GM23248 (cell line): ENCODE measurements around the gene BCAR3. TPM values are rescaled to one million over a fixed set of nuclear protein-coding genes. Genes with fewer than 3 reads are reported as not detected.
A peak's percentile ranks its signal among the peaks of the same experiment; 100 is the strongest.

ENCODE experiments used
- DNase-seq: peaks from one replicate; pipeline ENCODE4 v3.0.0-alpha.2; 2015
- H2AFZ ChIP-seq: fragments of 200-600 bp; sonication (generic); 2 replicates; pipeline ENCODE4 v1.6.1; 2016; ENCODE audit warnings: antibody characterized with exemption
- H3F3A ChIP-seq: fragments of 200-600 bp; sonication (generic); 2 replicates; pipeline ENCODE4 v1.6.1; 2016; ENCODE audit warnings: mild to moderate bottlenecking, antibody characterized with exemption, mixed run types; ENCODE audit not compliant: insufficient read depth
- H3K27ac ChIP-seq: fragments of 200-600 bp; sonication (generic); 2 replicates; pipeline ENCODE4 v1.5.1; 2016; ENCODE audit warnings: mild to moderate bottlenecking
- H3K27me3 ChIP-seq: fragments of 200-600 bp; sonication (generic); replicated peaks from 2 replicates; pipeline ENCODE4 v1.6.1; 2016; ENCODE audit warnings: mild to moderate bottlenecking; ENCODE audit not compliant: insufficient read depth
- H3K36me3 ChIP-seq: fragments of 200-600 bp; sonication (generic); 2 replicates; pipeline ENCODE4 v1.6.1; 2016; ENCODE audit warnings: low read depth, mild to moderate bottlenecking
- H3K4me1 ChIP-seq: fragments of 200-600 bp; sonication (generic); 2 replicates; pipeline ENCODE4 v1.6.1; 2016; ENCODE audit warnings: mild to moderate bottlenecking; ENCODE audit not compliant: insufficient read depth
- H3K4me2 ChIP-seq: fragments of 200-600 bp; sonication (generic); one replicate; pipeline ENCODE4 v1.6.1; 2016; ENCODE audit warnings: mild to moderate bottlenecking; ENCODE audit not compliant: unreplicated experiment
- H3K4me3 ChIP-seq: fragments of 200-600 bp; sonication (generic); 2 replicates; pipeline ENCODE4 v1.5.1; 2016; ENCODE audit warnings: mild to moderate bottlenecking
- H3K79me2 ChIP-seq: fragments of 200-600 bp; sonication (generic); 2 replicates; pipeline ENCODE4 v1.6.1; 2016; ENCODE audit warnings: mild to moderate bottlenecking; ENCODE audit not compliant: insufficient read depth
- H3K9ac ChIP-seq: fragments of 200-600 bp; sonication (generic); 2 replicates; pipeline ENCODE4 v1.6.1; 2016; ENCODE audit warnings: mild to moderate bottlenecking
- H3K9me2 ChIP-seq: fragments of 200-600 bp; sonication (generic); 2 replicates; pipeline ENCODE4 v1.6.1; 2016; ENCODE audit warnings: mixed run types, mild to moderate bottlenecking, moderate library complexity; ENCODE audit not compliant: insufficient read depth
- H3K9me3 ChIP-seq: fragments of 200-600 bp; sonication (generic); one replicate; pipeline ENCODE4 v1.6.1; 2017; ENCODE audit warnings: low read depth
- H4K20me1 ChIP-seq: fragments of 200-600 bp; sonication (generic); 2 replicates; pipeline ENCODE4 v1.6.0; 2016; ENCODE audit not compliant: insufficient read depth
- EZH2 ChIP-seq: fragments of 200-600 bp; sonication (generic); IDR thresholded peaks from 2 replicates; pipeline ENCODE4 v1.6.1; 2018; ENCODE audit warnings: antibody characterized with exemption, mild to moderate bottlenecking; ENCODE audit not compliant: insufficient read depth, poor library complexity, severe bottlenecking
- EZH2phosphoT487 ChIP-seq: fragments of 200-600 bp; sonication (generic); IDR thresholded peaks from 2 replicates; pipeline ENCODE4 v1.6.1; 2018; ENCODE audit warnings: antibody characterized with exemption, moderate library complexity, mild to moderate bottlenecking, low read depth; ENCODE audit not compliant: insufficient read depth
- WGBS, 2 experiments: methylation state at CpG; one replicate each; pipeline ENCODE4 v1.1.6; 2015 to 2017; ENCODE audit warnings: low lambda C conversion rate in 2 of 2, low coverage in 1 of 2; ENCODE audit errors: missing lambda C conversion rate in 2 of 2; 5-methylcytosine and 5-hydroxymethylcytosine counted together
- in situ Hi-C: fragments of 300-500 bp; cut with MboI; formaldehyde crosslinking; loops from 2 replicates; pipeline ENCODE4 v1.15.0; 2020
- polyA plus RNA-seq: library from polyadenylated mRNA; unstranded; fragments of >200 nt; fragmentation: Nextera tagmentation; extraction: Ambion mirVana; gene quantifications from 2 replicates; pipeline ENCODE4 v1.2.1, GENCODE V29; 2016
- total RNA-seq: library from RNA; depleted of rRNA; stranded (reverse); fragments of >200 nt; shearing (Covaris generic); gene quantifications from 2 replicates; pipeline ENCODE4 v1.2.3, GENCODE V29; 2014; rRNA removed

BCAR3 gene
- total and polyA plus RNA-seq, 2 experiments from 2014 or later, result 65.1 to 83.2 TPM

DNA sequence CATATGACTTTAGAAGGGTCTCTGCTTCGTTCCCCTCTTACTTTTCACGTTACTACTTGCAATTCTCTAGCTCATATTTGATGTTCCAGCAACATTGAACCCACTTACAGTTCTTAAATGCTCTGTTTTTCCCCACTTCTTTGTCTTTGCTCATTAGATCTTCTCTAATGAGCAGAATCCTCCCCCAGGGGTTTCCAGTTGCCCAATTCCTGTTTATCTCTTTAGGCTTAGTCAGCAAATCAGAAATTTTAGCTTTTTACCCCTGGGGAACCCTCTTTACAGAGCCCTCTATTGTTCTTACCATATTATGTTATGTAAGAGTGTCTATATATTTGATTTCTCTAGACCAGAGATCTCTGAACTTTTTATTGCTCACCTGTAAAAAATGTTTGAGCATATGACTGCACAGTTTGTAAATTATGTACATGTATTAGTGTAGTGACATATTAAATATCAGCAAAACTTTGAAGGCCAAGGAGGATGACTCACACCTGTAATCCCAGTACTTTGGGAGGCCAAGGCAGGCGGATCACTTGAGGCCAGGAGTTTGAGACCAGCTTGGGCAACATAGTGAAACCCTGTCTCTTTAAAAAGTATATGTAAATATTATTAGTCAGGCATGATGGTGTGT, 162.3 kb downstream of the BCAR3 start:
- peaks cover 19% of the 10 kb centered on the region; the same call in 1 of the 2 replicates for H3K4me1 ChIP-seq
- peaks cover 35% of the 10 kb centered on the region for H3F3A ChIP-seq
- H3K27me3 ChIP-seq, result no peaks in the 10 kb centered on the region
- H2AFZ ChIP-seq, result no peak overlapping the region
- no peaks in the 10 kb centered on the region for H3K9me3 ChIP-seq
- no peak for TF ChIP-seq EZH2phosphoT487
- no peak for TF ChIP-seq EZH2
- no peak overlapping the region for H3K27ac ChIP-seq
- 75 to 90% methylated on average over 3 of the region's 3 CpGs for WGBS, 2 experiments
- H3K9ac ChIP-seq, result no peak overlapping the region
- in situ Hi-C loops, result no loop called here
- no peak overlapping the region for H3K4me3 ChIP-seq
- H3K79me2 ChIP-seq, result no peaks in the 10 kb centered on the region
- H3K4me2 ChIP-seq, result no peak overlapping the region
- H3K36me3 ChIP-seq, result no peaks in the 10 kb centered on the region
- no peaks in the 10 kb centered on the region for H3K9me2 ChIP-seq
- peak; percentile 41 for DNase-seq
- H4K20me1 ChIP-seq, result no peaks in the 10 kb centered on the region

DNA sequence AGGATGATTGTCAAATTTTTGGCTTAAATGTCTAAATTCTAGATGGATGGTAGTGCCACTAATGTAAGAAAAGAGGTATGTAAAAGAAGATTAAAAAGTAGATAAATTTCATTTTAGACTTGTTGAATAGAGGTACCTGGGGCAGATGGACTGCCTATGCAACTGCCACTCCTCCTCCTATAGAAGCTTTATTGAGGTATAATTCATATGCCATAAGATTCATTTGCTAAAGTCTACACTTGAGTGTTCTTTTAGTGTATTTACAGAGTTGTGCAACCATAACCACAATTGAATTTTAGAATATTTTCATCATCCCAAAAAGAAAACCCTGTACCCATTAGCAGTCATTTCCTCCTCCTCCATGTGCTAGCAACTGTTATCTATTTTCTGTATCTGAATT, 163.1 kb downstream of the BCAR3 start:
- Histone ChIP-seq H3F3A (peaks cover 35% of the 10 kb centered on the region), H4K20me1 (no peaks in the 10 kb centered on the region), H3K4me3 (no peak overlapping the region), H3K9ac (no peak overlapping the region), H3K79me2 (no peaks in the 10 kb centered on the region), H3K9me3 (no peaks in the 10 kb centered on the region), H3K4me1 (peaks cover 19% of the 10 kb centered on the region; the same call in 1 of the 2 replicates), H3K36me3 (no peaks in the 10 kb centered on the region), H2AFZ (no peak overlapping the region), H3K4me2 (no peak overlapping the region), H3K9me2 (no peaks in the 10 kb centered on the region), H3K27me3 (no peaks in the 10 kb centered on the region), H3K27ac (no peak overlapping the region)
- no peak for DNase-seq
- in situ Hi-C loops, result no loop called here
- TF ChIP-seq EZH2phosphoT487 (no peak), EZH2 (no peak)

DNA sequence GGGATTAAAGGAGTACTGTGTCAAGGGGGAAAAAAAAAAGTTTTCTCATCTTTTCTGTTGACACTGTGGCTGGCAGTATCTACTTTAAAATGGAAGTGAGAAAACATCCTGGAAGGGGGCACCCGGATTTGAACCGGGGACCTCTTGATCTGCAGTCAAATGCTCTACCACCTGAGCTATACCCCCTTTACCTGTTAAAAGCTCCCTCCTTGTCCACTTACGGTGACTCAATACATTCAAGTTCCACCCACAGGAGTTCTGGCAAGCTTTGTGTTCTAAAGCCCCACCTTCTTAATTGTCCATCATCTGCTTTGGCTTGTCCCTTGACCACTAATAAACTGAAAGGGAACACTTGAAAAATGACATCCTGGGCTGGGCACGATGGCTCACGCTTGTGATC, 165.5 kb downstream of the BCAR3 start:
- in situ Hi-C loops, result no loop called here
- WGBS, 2 experiments, result 98 to 99% methylated on average over 5 of the region's 5 CpGs
- no peak overlapping the region for H3K4me2 ChIP-seq

More for the DNA sequence above, 165.5 kb downstream of the BCAR3 start:
- Histone ChIP-seq H3K36me3 (no peaks in the 10 kb centered on the region), H2AFZ (no peak overlapping the region), H3K9me3 (no peaks in the 10 kb centered on the region), H3K27ac (no peak overlapping the region), H3K79me2 (no peaks in the 10 kb centered on the region), H3K4me3 (no peak overlapping the region), H3F3A (peaks cover 35% of the 10 kb centered on the region), H3K9ac (no peak overlapping the region), H4K20me1 (no peaks in the 10 kb centered on the region), H3K9me2 (no peaks in the 10 kb centered on the region), H3K27me3 (no peaks in the 10 kb centered on the region), H3K4me1 (peaks cover 19% of the 10 kb centered on the region; the same call in 1 of the 2 replicates)
- TF ChIP-seq EZH2, result no peak
- no peak for DNase-seq

Other genes with a start within 250 kb of the BCAR3 start
- gene FNBP1L, start 233.7 kb downstream of the BCAR3 start, total RNA-seq, result 22.4 and 22.6 TPM in 2 replicates
- gene FNBP1L, start 233.7 kb downstream of the BCAR3 start, polyA plus RNA-seq, result 16.9 and 19.1 TPM in 2 replicates
- gene DNTTIP2, start 197.4 kb upstream of the BCAR3 start, total RNA-seq, result 31.1 and 35.8 TPM in 2 replicates
- 52.8 and 62.1 TPM in 2 replicates for gene DNTTIP2, start 197.4 kb upstream of the BCAR3 start, polyA plus RNA-seq
- gene GCLM, start 227.6 kb upstream of the BCAR3 start, total RNA-seq, result 30.6 and 32.7 TPM in 2 replicates
- 66.5 and 69.0 TPM in 2 replicates for gene GCLM, start 227.6 kb upstream of the BCAR3 start, polyA plus RNA-seq